Panc1 (cell line): ENCODE results near the gene MRPS7. TPM values are rescaled to one million over a fixed set of nuclear protein-coding genes. Genes with fewer than 3 reads are reported as not detected.

Experiments used
- ATAC-seq: fragments of 200-7000 bp; cut with Tn5 transposase; 2 replicates; pipeline ENCODE4 v1.9.1; 2020; ENCODE audit warnings: mild to moderate bottlenecking, moderate library complexity
- BruUV-seq: library from RNA; stranded (reverse); fragments of 400-500 nt; replicated peaks from 2 replicates; lab custom pipeline; 2021; lab: Mats Ljungman, UMichigan
- CTCF ChIA-PET: fragments of 300-600 bp; sonication (Branson Sonifier 250); formaldehyde crosslinking; loops from one replicate; lab custom pipeline; 2022; ENCODE audit warnings: antibody characterized with exemption; lab: Charles Lee
- POLR2A ChIA-PET: fragments of 300-600 bp; sonication (Branson Sonifier 250); formaldehyde crosslinking; loops from one replicate; lab custom pipeline; 2022; ENCODE audit warnings: antibody characterized with exemption; lab: Charles Lee
- DNase-seq: peaks from one replicate; pipeline ENCODE4 v3.0.0-alpha.2; 2010; ENCODE audit warnings: low read depth, low spot score
- H3K27ac ChIP-seq: 2 replicates; pipeline ENCODE4 v1.5.1; 2011; ENCODE audit warnings: mild to moderate bottlenecking, low read length, inconsistent platforms
- H3K27me3 ChIP-seq: fragments of 200-500 bp; sonication (Bioruptor generic); 2 replicates; pipeline ENCODE4 v1.6.0; 2014; ENCODE audit warnings: low read length, inconsistent platforms; ENCODE audit not compliant: control insufficient read depth, insufficient read depth
- H3K36me3 ChIP-seq: fragments of 200-500 bp; sonication (Bioruptor generic); 2 replicates; pipeline ENCODE4 v1.5.1; 2014; ENCODE audit warnings: inconsistent platforms, mild to moderate bottlenecking, low read length, moderate library complexity; ENCODE audit not compliant: control insufficient read depth, insufficient read depth
- H3K4me1 ChIP-seq: 2 replicates; pipeline ENCODE4 v1.5.1; 2011; ENCODE audit warnings: inconsistent platforms, mild to moderate bottlenecking, low read length, moderate library complexity; ENCODE audit not compliant: control insufficient read depth, insufficient read depth
- H3K4me3 ChIP-seq, 2 experiments: 2 replicates each; pipeline ENCODE4 v1.5.1; 2011 to 2012; ENCODE audit warnings: low read depth in 2 of 2, low read length in 2 of 2, mild to moderate bottlenecking in 2 of 2, inconsistent platforms in 1 of 2, moderate library complexity in 1 of 2
- H3K9me3 ChIP-seq: fragments of 200-500 bp; sonication (Bioruptor generic); 2 replicates; pipeline ENCODE4 v1.5.1; 2014; ENCODE audit warnings: low read depth, mild to moderate bottlenecking, inconsistent platforms, low read length, moderate library complexity; ENCODE audit not compliant: control insufficient read depth, insufficient read depth
- POLR2AphosphoS5 ChIP-seq: IDR thresholded peaks from 2 replicates; pipeline ENCODE4 v1.6.1; 2012; ENCODE audit warnings: mild to moderate bottlenecking, low read depth, low read length, moderate library complexity
- SIN3A ChIP-seq: IDR thresholded peaks from 2 replicates; pipeline ENCODE4 v1.6.1; 2012; ENCODE audit warnings: low read depth, mild to moderate bottlenecking, low read length, moderate library complexity, borderline replicate concordance; ENCODE audit not compliant: insufficient read depth
- TCF7L2 ChIP-seq: IDR thresholded peaks from 2 replicates; pipeline ENCODE4 v1.6.1; 2011; ENCODE audit warnings: mild to moderate bottlenecking, low read depth, low read length, inconsistent platforms
- in situ Hi-C: cut with HindIII; loops from 2 replicates; pipeline ENCODE4 v1.10.0; 2016; ENCODE audit warnings: low sequenced_read_pairs, low pct_unique_long_range_greater_than_20kb
- intact Hi-C: fragments of 100-400 bp; cut with micrococcal nuclease; formaldehyde crosslinking; loops from one replicate; pipeline ENCODE4 v1.10.0; 2022; ENCODE audit not compliant: unreplicated experiment
- total RNA-seq: library from RNA; stranded (reverse); gene quantifications from one replicate; pipeline ENCODE4 v1.2.1, GENCODE V29; 2021; ENCODE audit not compliant: unreplicated experiment
- TF ChIP-seq, protein P1 (sequence below): fragments of 450-650 bp; IDR thresholded peaks from 2 replicates; pipeline ENCODE4 v1.5.1; 2017; ENCODE audit warnings: mild to moderate bottlenecking
- TF ChIP-seq, protein P2 (sequence below), 2 experiments: IDR thresholded peaks; 2 replicates each; pipeline ENCODE4 v1.6.1; 2011 to 2012; ENCODE audit warnings: low read depth in 2 of 2, control low read depth in 1 of 2, low read length in 1 of 2, mild to moderate bottlenecking in 1 of 2, moderate library complexity in 1 of 2; ENCODE audit not compliant: insufficient read depth in 1 of 2

MRPS7 gene
- total RNA-seq, 1 experiment from 2014 or later, result 85.0 TPM

DNA sequence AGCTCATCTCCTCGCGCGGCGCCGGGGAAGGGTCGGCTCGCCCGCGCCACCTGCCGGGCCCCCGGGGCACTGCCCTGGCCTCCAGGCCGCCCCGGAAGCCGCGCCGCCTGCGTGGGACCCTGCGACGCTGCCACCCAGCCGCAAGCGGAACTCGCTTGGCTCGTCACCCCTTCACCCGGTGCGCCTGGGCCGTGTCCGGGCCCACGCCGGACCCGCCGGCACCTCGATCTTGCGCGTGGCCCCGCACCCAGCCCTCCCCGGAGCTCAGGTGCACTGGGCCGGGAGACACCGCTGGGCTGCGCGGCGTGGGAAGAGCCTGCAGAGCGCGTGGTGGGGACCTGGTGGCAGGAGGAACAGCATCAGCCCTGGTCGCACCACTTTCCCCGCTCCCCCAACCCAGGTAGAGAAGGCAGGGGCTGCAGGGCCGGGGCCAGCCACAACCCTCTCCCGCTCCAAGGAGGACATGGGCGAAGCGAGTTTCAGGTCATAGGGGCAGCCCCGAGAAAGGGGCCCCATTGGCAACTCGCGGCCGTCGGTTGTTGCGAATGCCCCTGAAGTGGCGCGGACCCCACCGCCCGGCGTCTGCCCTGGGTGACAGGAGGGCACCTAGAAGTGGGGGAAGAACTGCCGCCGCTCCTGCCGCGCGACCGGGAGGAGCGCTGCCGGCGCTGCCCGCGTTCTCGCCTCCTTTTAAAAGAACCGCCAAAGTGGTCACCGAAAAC is 9.7 kb downstream of the MRPS7 start:
- no peaks in the 10 kb centered on the region for H3K9me3 ChIP-seq
- peaks cover 36% of the 10 kb centered on the region for H3K4me1 ChIP-seq
- POLR2A ChIA-PET, result interaction anchor here (0.6 to 1.9 kb wide), 4 partner anchors 9 to 204 kb away, joined by 4 to 9 read pairs (median 6); partner anchors contain the start of genes MRPS7 and SLC25A19
- ATAC-seq, result peak; percentile 81
- no peaks in the 10 kb centered on the region for H3K36me3 ChIP-seq
- no peaks in the 10 kb centered on the region for H3K27me3 ChIP-seq
- in situ Hi-C loops (no loop called here), intact Hi-C loops (no loop called here)
- no peak for DNase-seq
- TF ChIP-seq, protein P1, sequence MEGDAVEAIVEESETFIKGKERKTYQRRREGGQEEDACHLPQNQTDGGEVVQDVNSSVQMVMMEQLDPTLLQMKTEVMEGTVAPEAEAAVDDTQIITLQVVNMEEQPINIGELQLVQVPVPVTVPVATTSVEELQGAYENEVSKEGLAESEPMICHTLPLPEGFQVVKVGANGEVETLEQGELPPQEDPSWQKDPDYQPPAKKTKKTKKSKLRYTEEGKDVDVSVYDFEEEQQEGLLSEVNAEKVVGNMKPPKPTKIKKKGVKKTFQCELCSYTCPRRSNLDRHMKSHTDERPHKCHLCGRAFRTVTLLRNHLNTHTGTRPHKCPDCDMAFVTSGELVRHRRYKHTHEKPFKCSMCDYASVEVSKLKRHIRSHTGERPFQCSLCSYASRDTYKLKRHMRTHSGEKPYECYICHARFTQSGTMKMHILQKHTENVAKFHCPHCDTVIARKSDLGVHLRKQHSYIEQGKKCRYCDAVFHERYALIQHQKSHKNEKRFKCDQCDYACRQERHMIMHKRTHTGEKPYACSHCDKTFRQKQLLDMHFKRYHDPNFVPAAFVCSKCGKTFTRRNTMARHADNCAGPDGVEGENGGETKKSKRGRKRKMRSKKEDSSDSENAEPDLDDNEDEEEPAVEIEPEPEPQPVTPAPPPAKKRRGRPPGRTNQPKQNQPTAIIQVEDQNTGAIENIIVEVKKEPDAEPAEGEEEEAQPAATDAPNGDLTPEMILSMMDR, result peak; percentile 99
- TF ChIP-seq SIN3A (peak; percentile 62; the same call in 1 of the 2 replicates), POLR2AphosphoS5 (no peak), TCF7L2 (no peak)
- TF ChIP-seq, protein P2, sequence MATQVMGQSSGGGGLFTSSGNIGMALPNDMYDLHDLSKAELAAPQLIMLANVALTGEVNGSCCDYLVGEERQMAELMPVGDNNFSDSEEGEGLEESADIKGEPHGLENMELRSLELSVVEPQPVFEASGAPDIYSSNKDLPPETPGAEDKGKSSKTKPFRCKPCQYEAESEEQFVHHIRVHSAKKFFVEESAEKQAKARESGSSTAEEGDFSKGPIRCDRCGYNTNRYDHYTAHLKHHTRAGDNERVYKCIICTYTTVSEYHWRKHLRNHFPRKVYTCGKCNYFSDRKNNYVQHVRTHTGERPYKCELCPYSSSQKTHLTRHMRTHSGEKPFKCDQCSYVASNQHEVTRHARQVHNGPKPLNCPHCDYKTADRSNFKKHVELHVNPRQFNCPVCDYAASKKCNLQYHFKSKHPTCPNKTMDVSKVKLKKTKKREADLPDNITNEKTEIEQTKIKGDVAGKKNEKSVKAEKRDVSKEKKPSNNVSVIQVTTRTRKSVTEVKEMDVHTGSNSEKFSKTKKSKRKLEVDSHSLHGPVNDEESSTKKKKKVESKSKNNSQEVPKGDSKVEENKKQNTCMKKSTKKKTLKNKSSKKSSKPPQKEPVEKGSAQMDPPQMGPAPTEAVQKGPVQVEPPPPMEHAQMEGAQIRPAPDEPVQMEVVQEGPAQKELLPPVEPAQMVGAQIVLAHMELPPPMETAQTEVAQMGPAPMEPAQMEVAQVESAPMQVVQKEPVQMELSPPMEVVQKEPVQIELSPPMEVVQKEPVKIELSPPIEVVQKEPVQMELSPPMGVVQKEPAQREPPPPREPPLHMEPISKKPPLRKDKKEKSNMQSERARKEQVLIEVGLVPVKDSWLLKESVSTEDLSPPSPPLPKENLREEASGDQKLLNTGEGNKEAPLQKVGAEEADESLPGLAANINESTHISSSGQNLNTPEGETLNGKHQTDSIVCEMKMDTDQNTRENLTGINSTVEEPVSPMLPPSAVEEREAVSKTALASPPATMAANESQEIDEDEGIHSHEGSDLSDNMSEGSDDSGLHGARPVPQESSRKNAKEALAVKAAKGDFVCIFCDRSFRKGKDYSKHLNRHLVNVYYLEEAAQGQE (IDR thresholded peaks at IDR 0.05; ENCODE audit: insufficient read depth in 1 of 2, low read depth in 2 of 2, low read length in 1 of 2), result no peak; a peak in 1 of 4 replicates
- H3K4me3 ChIP-seq, result peak overlapping the region; percentile 81 to 86
- CTCF ChIA-PET, result interaction anchor here (0.6 to 2.3 kb wide), 13 partner anchors 9 to 445 kb away, joined by 3 to 21 read pairs (median 4); partner anchors contain the start of genes GGA3, GRB2, MRPS7 and SLC25A19
- BruUV-seq, result no TSS peak
- peak overlapping the region; percentile 78 for H3K27ac ChIP-seq

DNA sequence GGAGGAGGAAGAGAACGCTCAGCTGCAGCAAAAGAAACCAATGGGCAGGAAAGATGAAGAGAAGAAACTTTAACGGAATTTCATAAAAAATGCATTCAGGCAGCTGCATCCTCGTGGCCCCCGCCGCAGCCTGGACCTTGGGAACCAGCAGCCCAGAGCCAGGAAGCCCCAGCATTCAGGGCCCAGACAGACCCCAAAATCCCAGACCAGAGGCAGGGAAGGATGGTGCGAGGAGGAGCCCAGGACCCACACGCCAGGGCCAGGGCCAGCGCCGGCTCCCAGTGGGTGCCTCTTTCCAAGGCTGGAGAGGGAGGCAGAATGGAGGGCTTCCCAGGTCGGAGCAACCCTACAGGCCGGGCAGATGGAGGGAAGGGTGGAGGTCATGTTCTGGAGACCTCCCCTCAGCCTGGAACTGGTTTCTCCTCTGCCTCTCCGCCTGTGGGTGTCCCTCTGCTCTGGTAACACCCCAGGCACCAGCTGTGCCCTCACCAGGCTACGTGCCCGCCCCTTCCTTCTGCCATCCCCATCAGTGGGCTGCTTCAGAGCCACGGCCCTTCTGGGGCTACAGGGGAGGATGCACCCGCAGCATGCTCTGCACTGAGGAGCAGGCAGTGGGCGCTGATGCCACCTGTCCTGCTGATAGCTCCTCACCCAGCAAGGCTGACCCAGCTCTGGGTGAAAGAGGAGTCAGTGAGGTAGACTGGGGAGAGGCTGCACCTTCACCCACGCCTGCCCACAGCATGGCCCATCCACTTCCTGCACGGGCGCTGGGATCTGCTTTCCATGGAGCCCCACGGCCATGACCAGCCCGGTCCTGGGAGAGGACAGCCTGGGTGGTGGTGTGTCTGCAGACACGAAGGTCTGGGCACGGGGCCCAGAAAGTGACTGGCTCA is 10.5 kb downstream of the MRPS7 start:
- ATAC-seq (no peak), DNase-seq (no peak)
- Histone ChIP-seq H3K4me1 (peaks cover 33% of the 10 kb centered on the region), H3K27me3 (no peaks in the 10 kb centered on the region), H3K36me3 (no peaks in the 10 kb centered on the region), H3K27ac (peak overlapping the region; percentile 78), H3K4me3 (peak overlapping the region; percentile 81 to 86), H3K9me3 (no peaks in the 10 kb centered on the region)
- CTCF ChIA-PET, result interaction anchor here (1.2 to 2.3 kb wide), 2 partner anchors 10 to 13 kb away, joined by 5 to 8 read pairs; no protein-coding TSS in a partner anchor
- intact Hi-C loops (no loop called here), in situ Hi-C loops (no loop called here)
- TF ChIP-seq, protein P1, result no peak
- TF ChIP-seq SIN3A (0 out of 2 replicates have a peak, but pooled peaks have one; percentile 11), POLR2AphosphoS5 (0 out of 2 replicates have a peak, but pooled peaks have one; percentile 25)
- BruUV-seq, result no TSS peak
- POLR2A ChIA-PET, result no interaction called here
